SK-N-SH (cell line): ENCODE measurements around the gene PAM. TPM values are rescaled to one million over a fixed set of nuclear protein-coding genes. Genes with fewer than 3 reads are reported as not detected.

Experiments used
- CTCF ChIA-PET: fragments of 300-600, 350-600 bp; formaldehyde crosslinking; extraction: SDS; loops from one replicate; lab custom pipeline; 2021; lab: Yijun Ruan, JAX
- POLR2A ChIA-PET: fragments of 350-600 bp; sonication (Branson Sonifier 250); formaldehyde crosslinking; extraction: SDS; loops from one replicate; lab custom pipeline; 2020; ENCODE audit warnings: antibody characterized with exemption, inconsistent platforms; lab: Yijun Ruan, JAX
- DNase-seq: peaks from one replicate; pipeline ENCODE4 v3.0.0; 2012
- H2AFZ ChIP-seq: fragments of 200-600 bp; sonication (generic); 2 replicates; pipeline ENCODE4 v1.8.1; 2016; ENCODE audit warnings: antibody characterized with exemption, mild to moderate bottlenecking, low read depth
- H3F3A ChIP-seq: fragments of 200-600 bp; sonication (generic); replicated peaks from 2 replicates; pipeline ENCODE3; 2016; ENCODE audit warnings: antibody characterized with exemption, mild to moderate bottlenecking; ENCODE audit not compliant: insufficient read depth
- H3K27ac ChIP-seq, 2 experiments: fragments of 200-500 bp in 1 of 2; fragments of 200-600 bp in 1 of 2; sonication (Bioruptor generic) in 1 of 2; sonication (generic), shearing (Covaris generic) in 1 of 2; 2 replicates each; pipeline versions ENCODE4 v1.5.1 to v1.6.1; 2014 to 2016; ENCODE audit warnings: low read depth in 2 of 2, inconsistent platforms in 1 of 2, low read length in 1 of 2, mild to moderate bottlenecking in 1 of 2, mixed read lengths in 1 of 2
- H3K27me3 ChIP-seq: fragments of 200-600 bp; sonication (generic), shearing (Covaris generic); 2 replicates; pipeline ENCODE4 v1.6.1; 2016; ENCODE audit warnings: mixed run types; ENCODE audit not compliant: insufficient read depth
- H3K36me3 ChIP-seq, 2 experiments: fragments of 200-500 bp in 1 of 2; fragments of 200-600 bp in 1 of 2; sonication (Bioruptor generic) in 1 of 2; sonication (generic) in 1 of 2; replicated peaks in 1 of 2; 2 replicates each; pipeline versions ENCODE3 to v1.5.1; 2014 to 2016; ENCODE audit warnings: low read length in 1 of 2, mild to moderate bottlenecking in 1 of 2; ENCODE audit not compliant: insufficient read depth in 2 of 2, control insufficient read depth in 1 of 2
- H3K4me1 ChIP-seq, 2 experiments: fragments of 200-500 bp in 1 of 2; fragments of 200-600 bp in 1 of 2; sonication (Bioruptor generic) in 1 of 2; sonication (generic), shearing (Covaris generic) in 1 of 2; 2 replicates each; pipeline versions ENCODE4 v1.5.1 to v1.6.1; 2014 to 2016; ENCODE audit warnings: low read depth in 1 of 2, low read length in 1 of 2, mixed run types in 1 of 2; ENCODE audit not compliant: insufficient read depth in 2 of 2, control insufficient read depth in 1 of 2
- H3K4me2 ChIP-seq: fragments of 200-600 bp; sonication (generic), shearing (Covaris generic); 2 replicates; pipeline ENCODE4 v1.6.1; 2017; ENCODE audit warnings: mixed run types
- H3K4me3 ChIP-seq, 2 experiments: fragments of 200-500 bp in 1 of 2; fragments of 200-600 bp in 1 of 2; sonication (Bioruptor generic) in 1 of 2; sonication (generic), shearing (Covaris generic) in 1 of 2; 2 replicates each; pipeline versions ENCODE4 v1.5.1 to v1.8.1; 2014 to 2016; ENCODE audit warnings: low read depth in 2 of 2, inconsistent platforms in 1 of 2, low read length in 1 of 2, mild to moderate bottlenecking in 1 of 2, mixed read lengths in 1 of 2, moderate library complexity in 1 of 2
- H3K79me2 ChIP-seq: fragments of 200-600 bp; sonication (generic); 2 replicates; pipeline ENCODE4 v1.8.1; 2017; ENCODE audit warnings: mild to moderate bottlenecking; ENCODE audit not compliant: insufficient read depth
- H3K9ac ChIP-seq: fragments of 200-600 bp; sonication (generic); 2 replicates; pipeline ENCODE4 v1.6.1; 2017; ENCODE audit warnings: mixed run types
- H3K9me2 ChIP-seq: fragments of 200-600 bp; sonication (generic); 2 replicates; pipeline ENCODE4 v1.6.1; 2017; ENCODE audit warnings: mixed run types
- H3K9me3 ChIP-seq: fragments of 200-600 bp; sonication (generic); 2 replicates; pipeline ENCODE4 v1.6.1; 2017; ENCODE audit warnings: mixed run types, mild to moderate bottlenecking, moderate library complexity
- H4K20me1 ChIP-seq: fragments of 200-600 bp; sonication (generic); 2 replicates; pipeline ENCODE4 v1.6.1; 2017; ENCODE audit warnings: mild to moderate bottlenecking, mixed run types; ENCODE audit not compliant: insufficient read depth
- CHD2 ChIP-seq: fragments of 150-350 bp; IDR thresholded peaks from 2 replicates; pipeline ENCODE4 v1.6.1; 2018; ENCODE audit warnings: low read length; ENCODE audit not compliant: partially characterized antibody
- CTCF ChIP-seq: fragments of 200-600 bp; sonication (generic); IDR thresholded peaks from 2 replicates; pipeline ENCODE4 v1.6.1; 2017; ENCODE audit warnings: antibody characterized with exemption, mild to moderate bottlenecking, moderate library complexity
- FOSL2 ChIP-seq: IDR thresholded peaks from 2 replicates; pipeline ENCODE4 v1.4.0; 2012; ENCODE audit warnings: low read depth, mild to moderate bottlenecking, moderate library complexity, borderline replicate concordance
- GABPA ChIP-seq: IDR thresholded peaks from 2 replicates; pipeline ENCODE4 v1.4.0; 2012; ENCODE audit warnings: low read depth, mild to moderate bottlenecking
- IRF3 ChIP-seq: fragments of 150-350 bp; IDR thresholded peaks from 2 replicates; pipeline ENCODE4 v1.6.1; 2016; ENCODE audit warnings: mild to moderate bottlenecking, low read depth, low read length
- JUND ChIP-seq: IDR thresholded peaks from 2 replicates; pipeline ENCODE4 v1.4.0; 2012
- MEF2A ChIP-seq: IDR thresholded peaks from 2 replicates; pipeline ENCODE4 v1.4.0; 2012; ENCODE audit warnings: low read depth, borderline replicate concordance
- MXI1 ChIP-seq: IDR thresholded peaks from 2 replicates; pipeline ENCODE4 v1.6.1; 2012; ENCODE audit warnings: mild to moderate bottlenecking, low read depth, low read length, improper control_type of control experiment
- NFIC ChIP-seq: IDR thresholded peaks from 2 replicates; pipeline ENCODE4 v1.4.0; 2012; ENCODE audit warnings: borderline replicate concordance
- NRF1 ChIP-seq: IDR thresholded peaks from 2 replicates; pipeline ENCODE4 v1.6.1; 2012; ENCODE audit warnings: low read depth, mild to moderate bottlenecking, low read length
- PBX3 ChIP-seq: IDR thresholded peaks from 2 replicates; pipeline ENCODE4; 2012
- POLR2AphosphoS5 ChIP-seq: IDR thresholded peaks from 2 replicates; pipeline ENCODE4 v1.6.1; 2012; ENCODE audit warnings: low read depth, low read length
- RAD21 ChIP-seq: IDR thresholded peaks from 2 replicates; pipeline ENCODE4 v1.6.1; 2012; ENCODE audit warnings: mild to moderate bottlenecking, low read length
- REST ChIP-seq: IDR thresholded peaks from 2 replicates; pipeline ENCODE4 v1.6.1; 2012; ENCODE audit warnings: mild to moderate bottlenecking, low read depth, low read length, moderate library complexity
- SMC3 ChIP-seq: IDR thresholded peaks from 2 replicates; pipeline ENCODE4 v1.6.1; 2012; ENCODE audit warnings: low read depth, low read length, improper control_type of control experiment
- USF1 ChIP-seq: IDR thresholded peaks from 2 replicates; pipeline ENCODE4 v1.4.0; 2012; ENCODE audit warnings: low read depth, borderline replicate concordance
- ZBTB33 ChIP-seq: IDR thresholded peaks from 2 replicates; pipeline ENCODE4 v1.4.0; 2012; ENCODE audit warnings: low read depth, borderline replicate concordance
- WGBS: methylation state at CpG from one replicate; pipeline ENCODE4 v1.1.6; 2017; ENCODE audit warnings: low lambda C conversion rate; 5-methylcytosine and 5-hydroxymethylcytosine counted together
- polyA plus RNA-seq, 3 experiments: library from polyadenylated mRNA; depleted of rRNA; stranded (reverse); fragments of >200 nt; gene quantifications; 2 replicates each; pipeline ENCODE4 v1.2.3, GENCODE V29; 2012

The PAM gene
- polyA plus RNA-seq, 1 of the 3 experiments (the other 2 are of a cell fraction) = 507 TPM

- Histone ChIP-seq H3K4me1 (no peaks in the 10 kb centered on the region), H3K9me3 (no peaks in the 10 kb centered on the region), H3F3A (peaks cover 8% of the 10 kb centered on the region), H3K4me2 (no peak overlapping the region), H3K9ac (no peak overlapping the region), H4K20me1 (no peaks in the 10 kb centered on the region), H3K27me3 (no peaks in the 10 kb centered on the region), H3K79me2 (no peaks in the 10 kb centered on the region), H3K27ac (no peak overlapping the region), H3K9me2 (no peaks in the 10 kb centered on the region), H3K4me3 (no peak overlapping the region), H3K36me3 (peaks cover 61 to 79% of the 10 kb centered on the region in 2 experiments), H2AFZ (no peak overlapping the region)
- POLR2A ChIA-PET = no interaction called here
- CTCF ChIA-PET = no interaction called here
- DNase-seq = no peak
- TF ChIP-seq RAD21 (no peak), JUND (no peak), SMC3 (no peak), MEF2A (no peak), IRF3 (no peak), REST (no peak), GABPA (no peak), CTCF (no peak), MXI1 (no peak), USF1 (no peak), FOSL2 (no peak), PBX3 (no peak), POLR2AphosphoS5 (no peak), NFIC (no peak), NRF1 (no peak), ZBTB33 (no peak), CHD2 (no peak)
- WGBS = 92% methylated on average over 1 of the region's 1 CpG
Measured at GRCh38 chr5:103006921-103007320, 251.8 kb downstream of the PAM start.
